Upper lobe of left lung (tissue), 6 donors: ENCODE results near the gene SEPHS1. TPM values are rescaled to one million over a fixed set of nuclear protein-coding genes. Genes with fewer than 3 reads are reported as not detected.
"Not testable (repeated sequence)": the region's sequence is repeated elsewhere in the genome, so short reads cannot be mapped to it uniquely, and the experiment has no call there.

Experiments
- ATAC-seq, 2 donors: fragments of 200-7000 bp; cut with Tn5 transposase; one replicate each; pipeline ENCODE4 v1.9.1; 2022; ENCODE audit warnings: mild to moderate bottlenecking in 2 of 2, moderate library complexity in 2 of 2; ENCODE audit not compliant: low FRiP score in 2 of 2
- DNase-seq, 2 donors: peaks; one replicate each; pipeline ENCODE4 v3.0.0-alpha.2; 2019 to 2020
- H3K27ac ChIP-seq, 4 donors: fragments of 200-600 bp; sonication (generic); one replicate each; pipeline ENCODE4 v1.5.1; 2016 to 2019
- H3K27me3 ChIP-seq, 4 donors: fragments of 200-600 bp; sonication (generic); one replicate each; pipeline ENCODE4 v1.5.1; 2017 to 2019
- H3K36me3 ChIP-seq, 4 donors: fragments of 200-600 bp; sonication (generic); one replicate each; pipeline ENCODE4 v1.5.1; 2016 to 2019
- H3K4me1 ChIP-seq, 4 donors: fragments of 200-600 bp; sonication (generic); one replicate each; pipeline ENCODE4 v1.5.1; 2018 to 2019
- H3K4me3 ChIP-seq, 4 donors: fragments of 200-600 bp; sonication (generic); one replicate each; pipeline ENCODE4 v1.5.1; 2017 to 2019; ENCODE audit warnings: mild to moderate bottlenecking in 2 of 4, moderate library complexity in 1 of 4
- H3K9me3 ChIP-seq, 4 donors: fragments of 200-600 bp; sonication (generic); one replicate each; pipeline ENCODE4 v1.5.1; 2018 to 2019
- CTCF ChIP-seq, 6 experiments: fragments of 450-650 bp in 4 of 6; fragments of 200-600 bp in 2 of 6; sonication (generic) in 2 of 6; IDR thresholded peaks; one replicate each; pipeline ENCODE4 v1.5.1; 2016 to 2019; ENCODE audit warnings: antibody characterized with exemption in 6 of 6
- EP300 ChIP-seq, 4 donors: sonication (generic); formaldehyde crosslinking; IDR thresholded peaks; one replicate each; pipeline ENCODE4 v1.5.1; 2017; ENCODE audit warnings: antibody characterized with exemption in 4 of 4, control low read depth in 2 of 4
- POLR2A ChIP-seq, 4 donors: fragments of 450-650 bp; IDR thresholded peaks; one replicate each; pipeline ENCODE4 v1.5.1; 2016 to 2017; ENCODE audit warnings: antibody characterized with exemption in 4 of 4, mild to moderate bottlenecking in 2 of 4
- POLR2AphosphoS5 ChIP-seq, 2 donors: sonication (generic); formaldehyde crosslinking; IDR thresholded peaks; one replicate each; pipeline ENCODE4 v1.5.1; 2017; ENCODE audit warnings: antibody characterized with exemption in 2 of 2
- WGBS, 2 donors: methylation state at CpG; one replicate each; pipeline ENCODE4 v1.1.5; 2017 to 2018; 5-methylcytosine and 5-hydroxymethylcytosine counted together
- total RNA-seq, 6 donors: library from RNA; depleted of rRNA in 4 of 6; stranded (reverse); fragments of >200 nt in 4 of 6; gene quantifications; one replicate each; pipeline versions ENCODE4 v1.1.0 to v1.2.1, GENCODE V29; 2016 to 2021
- donor health status: DM: no; HTN: no; CAD: no; lungs with moderate emphysema.
- donor health status: DM: no; HTN: yes; CAD: no; lungs with severe emphysema.

SEPHS1 gene
- total RNA-seq, 6 donors from 2014 or later = 10.0 to 41.9 (median 33.8) TPM

- Histone ChIP-seq H3K36me3 (peaks cover 0 to 47% (median 25%) of the 10 kb centered on the region in 4 donors), H3K27ac (no peak overlapping the region), H3K9me3 (no peaks in the 10 kb centered on the region), H3K4me1 (peaks cover 0 to 8% (median 3%) of the 10 kb centered on the region in 4 donors), H3K4me3 (no peak overlapping the region), H3K27me3 (no peaks in the 10 kb centered on the region)
- WGBS, 2 donors = 94 to 99% methylated on average over 6 of the region's 6 CpGs
- DNase-seq = no peak
- TF ChIP-seq POLR2A (IDR thresholded peaks at IDR 0.05) = no peak
- no peak for TF ChIP-seq POLR2AphosphoS5 (IDR thresholded peaks at IDR 0.05)
- no peak for TF ChIP-seq CTCF (IDR thresholded peaks at IDR 0.05)
- TF ChIP-seq EP300 (IDR thresholded peaks at IDR 0.05) = no peak
- ATAC-seq = no peak
These were observed 10.3 kb downstream of the SEPHS1 start for GRCh38 chr10:13337827-13338196.

GRCh38 chr10:13337128-13337826 lies 10.8 kb downstream of the SEPHS1 start:
- Histone ChIP-seq H3K36me3 (peaks cover 0 to 52% (median 26%) of the 10 kb centered on the region in 4 donors), H3K4me3 (no peak overlapping the region), H3K9me3 (no peaks in the 10 kb centered on the region), H3K4me1 (peaks cover 0 to 8% (median 3%) of the 10 kb centered on the region in 4 donors), H3K27ac (no peak overlapping the region), H3K27me3 (no peaks in the 10 kb centered on the region)
- no peak for ATAC-seq
- TF ChIP-seq EP300 (IDR thresholded peaks at IDR 0.05) (no peak), POLR2A (IDR thresholded peaks at IDR 0.05) (no peak), CTCF (IDR thresholded peaks at IDR 0.05) (no peak), POLR2AphosphoS5 (IDR thresholded peaks at IDR 0.05) (no peak)
- 95 to 100% methylated on average over 4 of the region's 4 CpGs for WGBS, 2 donors
- DNase-seq = no peak

- Histone ChIP-seq H3K36me3 (peaks cover 0 to 66% (median 40%) of the 10 kb centered on the region in 4 donors), H3K27ac (no peak overlapping the region), H3K4me3 (no peak overlapping the region), H3K4me1 (peaks cover 0 to 8% (median 3%) of the 10 kb centered on the region in 4 donors), H3K27me3 (no peaks in the 10 kb centered on the region), H3K9me3 (no peaks in the 10 kb centered on the region)
- ATAC-seq (no peak), DNase-seq (no peak)
- TF ChIP-seq POLR2A (IDR thresholded peaks at IDR 0.05) (no peak), POLR2AphosphoS5 (IDR thresholded peaks at IDR 0.05) (no peak), EP300 (IDR thresholded peaks at IDR 0.05) (no peak), CTCF (IDR thresholded peaks at IDR 0.05) (no peak)
- WGBS, 2 donors = 79 to 80% methylated on average over 9 of the region's 9 CpGs
These were observed 12.2 kb downstream of the SEPHS1 start for GRCh38 chr10:13335881-13336280.

- Histone ChIP-seq H3K9me3 (no peaks in the 10 kb centered on the region), H3K27ac (no peak overlapping the region), H3K27me3 (no peaks in the 10 kb centered on the region), H3K36me3 (peaks cover 0 to 78% (median 48%) of the 10 kb centered on the region in 4 donors), H3K4me3 (no peak overlapping the region), H3K4me1 (peaks cover 0 to 3% (median under 1%) of the 10 kb centered on the region in 4 donors)
- TF ChIP-seq EP300 (IDR thresholded peaks at IDR 0.05) = no peak
- TF ChIP-seq POLR2A (IDR thresholded peaks at IDR 0.05) = no peak
- TF ChIP-seq CTCF (IDR thresholded peaks at IDR 0.05) = no peak
- 97 to 98% methylated on average over 2 of the region's 2 CpGs for WGBS, 2 donors
- DNase-seq = no peak
- no peak for ATAC-seq
These were observed 13.5 kb downstream of the SEPHS1 start for GRCh38 chr10:13334556-13334955.

GRCh38 chr10:13331646-13332045 lies 16.4 kb downstream of the SEPHS1 start:
- Histone ChIP-seq H3K27me3 (no peaks in the 10 kb centered on the region), H3K4me3 (no peak overlapping the region), H3K4me1 (no peaks in the 10 kb centered on the region), H3K36me3 (peaks cover 13 to 93% (median 64%) of the 10 kb centered on the region in 4 donors), H3K9me3 (no peaks in the 10 kb centered on the region), H3K27ac (no peak overlapping the region)
- ATAC-seq (no peak), DNase-seq (no peak)
- 89 to 95% methylated on average over 5 of the region's 5 CpGs for WGBS, 2 donors
- TF ChIP-seq POLR2AphosphoS5 (IDR thresholded peaks at IDR 0.05) = no peak
- TF ChIP-seq CTCF (IDR thresholded peaks at IDR 0.05) = no peak
- no peak for TF ChIP-seq EP300 (IDR thresholded peaks at IDR 0.05)
- TF ChIP-seq POLR2A (IDR thresholded peaks at IDR 0.05) = no peak

- peaks cover 18 to 95% (median 69%) of the 10 kb centered on the region in 4 donors for H3K36me3 ChIP-seq
- H3K27me3 ChIP-seq = not testable (repeated sequence)
These were observed 17.1 kb downstream of the SEPHS1 start for GRCh38 chr10:13330980-13331379.

More at GRCh38 chr10:13330980-13331379, 17.1 kb downstream of the SEPHS1 start:
- not testable (repeated sequence) for H3K9me3 ChIP-seq, H3K27ac ChIP-seq, DNase-seq, ATAC-seq, H3K4me1 ChIP-seq, H3K4me3 ChIP-seq
- 97 to 99% methylated on average over 8 of the region's 8 CpGs for WGBS, 2 donors
